PC-3 (cell line): ENCODE measurements around the gene FCN3. TPM values are rescaled to one million over a fixed set of nuclear protein-coding genes. Genes with fewer than 3 reads are reported as not detected.

ENCODE experiments used
- ATAC-seq: fragments of 200-7000 bp; cut with Tn5 transposase; 2 replicates; pipeline ENCODE4 v1.9.1; 2020; ENCODE audit warnings: mild to moderate bottlenecking, moderate library complexity
- BruUV-seq: library from RNA; stranded (reverse); fragments of 400-500 nt; replicated peaks from 2 replicates; lab custom pipeline; 2021; lab: Mats Ljungman, UMichigan
- CTCF ChIA-PET: fragments of 300-600 bp; sonication (Branson Sonifier 250); formaldehyde crosslinking; loops from one replicate; lab custom pipeline; 2022; ENCODE audit warnings: antibody characterized with exemption; lab: Charles Lee
- POLR2A ChIA-PET: fragments of 300-600 bp; sonication (Branson Sonifier 250); formaldehyde crosslinking; loops from one replicate; lab custom pipeline; 2022; ENCODE audit warnings: antibody characterized with exemption; ENCODE audit not compliant: unreplicated experiment; lab: Charles Lee
- DNase-seq: peaks from one replicate; pipeline ENCODE4 v3.0.0-alpha.2; 2015
- H2AFZ ChIP-seq: fragments of 300-600 bp; sonication (generic); 2 replicates; pipeline ENCODE4 v1.6.0; 2016; ENCODE audit warnings: antibody characterized with exemption, low read length
- H3F3A ChIP-seq: fragments of 300-600 bp; sonication (generic); one replicate; pipeline ENCODE4 v1.6.0; 2017; ENCODE audit warnings: antibody characterized with exemption, low read length, control low read depth, mild to moderate bottlenecking; ENCODE audit not compliant: unreplicated experiment
- H3K27ac ChIP-seq: fragments of 300-600 bp; sonication (generic); 2 replicates; pipeline ENCODE4 v1.5.1; 2016; ENCODE audit warnings: mild to moderate bottlenecking, low read length
- H3K27me3 ChIP-seq: fragments of 300-600 bp; sonication (generic); 2 replicates; pipeline ENCODE4 v1.6.1; 2016; ENCODE audit warnings: low read length, mixed read lengths
- H3K36me3 ChIP-seq: fragments of 300-600 bp; sonication (generic); 2 replicates; pipeline ENCODE4 v1.6.1; 2016; ENCODE audit warnings: low read depth, mixed run types, low read length, mixed read lengths
- H3K4me1 ChIP-seq: fragments of 300-600 bp; sonication (generic); 2 replicates; pipeline ENCODE4 v1.5.1; 2016; ENCODE audit warnings: low read length; ENCODE audit not compliant: insufficient read depth
- H3K4me2 ChIP-seq: fragments of 300-600 bp; sonication (generic); 2 replicates; pipeline ENCODE4 v1.6.0; 2016; ENCODE audit warnings: low read length
- H3K4me3 ChIP-seq: fragments of 300-600 bp; sonication (generic); 2 replicates; pipeline ENCODE4 v1.5.1; 2016; ENCODE audit warnings: mild to moderate bottlenecking, low read length, mixed read lengths
- H3K79me2 ChIP-seq: fragments of 300-600 bp; sonication (generic); 2 replicates; pipeline ENCODE4 v1.6.1; 2017; ENCODE audit warnings: low read length, mixed read lengths
- H3K9ac ChIP-seq: fragments of 300-600 bp; sonication (generic); 2 replicates; pipeline ENCODE4 v1.6.0; 2016; ENCODE audit warnings: mild to moderate bottlenecking, low read length
- H3K9me2 ChIP-seq: fragments of 300-600 bp; sonication (generic); replicated peaks from 2 replicates; pipeline ENCODE4 v1.6.1; 2016; ENCODE audit warnings: mixed run types, low read length, mixed read lengths
- H3K9me3 ChIP-seq: fragments of 300-600 bp; sonication (generic); 2 replicates; pipeline ENCODE4 v1.6.1; 2016; ENCODE audit warnings: low read length, mixed read lengths
- H4K20me1 ChIP-seq: fragments of 300-600 bp; sonication (generic); 2 replicates; pipeline ENCODE4 v1.6.1; 2016; ENCODE audit warnings: low read length, mixed read lengths
- CTCF ChIP-seq: fragments of 300-600 bp; sonication (generic); conservative IDR thresholded peaks from 2 replicates; pipeline ENCODE4 v1.5.1; 2017; ENCODE audit warnings: antibody characterized with exemption, low read depth, mild to moderate bottlenecking, low read length
- EZH2 ChIP-seq: fragments of 300-600 bp; sonication (generic); IDR thresholded peaks from one replicate; pipeline ENCODE4 v1.6.1; 2017; ENCODE audit warnings: antibody characterized with exemption, mild to moderate bottlenecking, low read length; ENCODE audit not compliant: unreplicated experiment
- EZH2phosphoT487 ChIP-seq: fragments of 300-600 bp; sonication (generic); IDR thresholded peaks from 2 replicates; pipeline ENCODE4 v1.6.1; 2018; ENCODE audit warnings: mild to moderate bottlenecking, antibody characterized with exemption, low read length, borderline replicate concordance
- intact Hi-C: fragments of 100-400 bp; cut with micrococcal nuclease; formaldehyde crosslinking; loops from 2 replicates; pipeline ENCODE4 v1.9.0; 2023
- total RNA-seq: library from RNA; depleted of rRNA; stranded (reverse); fragments of >200 nt; gene quantifications from 2 replicates; pipeline ENCODE4 v1.2.3, GENCODE V29; 2014

The FCN3 gene
- total RNA-seq, 1 experiment from 2014 or later, result not detected

GRCh38 chr1:27338751-27339150 lies 35.9 kb downstream of the FCN3 start:
- ChIA-PET CTCF (no interaction called here), POLR2A (interaction anchor here (0.7 kb wide), 1 partner anchor 40 kb away, joined by 3 read pairs; no protein-coding TSS in a partner anchor)
- H3K4me1 ChIP-seq, result peaks cover 35% of the 10 kb centered on the region
- ATAC-seq (no peak), DNase-seq (no peak)
- peaks cover 19% of the 10 kb centered on the region for H3K79me2 ChIP-seq
- no peaks in the 10 kb centered on the region for H3K27me3 ChIP-seq
- no peaks in the 10 kb centered on the region for H3K9me3 ChIP-seq
- no peaks in the 10 kb centered on the region for H3F3A ChIP-seq
- intact Hi-C loops, result no loop called here
- TF ChIP-seq CTCF, result no peak
- TF ChIP-seq EZH2, result no peak
- TF ChIP-seq EZH2phosphoT487, result no peak
- no peaks in the 10 kb centered on the region for H4K20me1 ChIP-seq
- H3K4me3 ChIP-seq, result no peak overlapping the region
- H2AFZ ChIP-seq, result no peak overlapping the region
- H3K27ac ChIP-seq, result no peak overlapping the region
- no peaks in the 10 kb centered on the region for H3K9me2 ChIP-seq
- no TSS peak for BruUV-seq
- H3K36me3 ChIP-seq, result peaks cover 16% of the 10 kb centered on the region; the same call in 1 of the 2 replicates
- no peak overlapping the region for H3K9ac ChIP-seq
- no peak overlapping the region for H3K4me2 ChIP-seq

GRCh38 chr1:27336756-27337155 lies 37.9 kb downstream of the FCN3 start:
- peaks cover 33% of the 10 kb centered on the region; the same call in 1 of the 2 replicates for H3K36me3 ChIP-seq

More at GRCh38 chr1:27336756-27337155, 37.9 kb downstream of the FCN3 start:
- ChIA-PET CTCF (no interaction called here), POLR2A (no interaction called here)
- no peak overlapping the region for H3K4me3 ChIP-seq
- intact Hi-C loops, result no loop called here
- H3K27me3 ChIP-seq, result no peaks in the 10 kb centered on the region
- DNase-seq (no peak), ATAC-seq (no peak)
- no peaks in the 10 kb centered on the region for H4K20me1 ChIP-seq
- no peaks in the 10 kb centered on the region for H3F3A ChIP-seq
- no peak overlapping the region for H3K9ac ChIP-seq
- no peak overlapping the region for H2AFZ ChIP-seq
- TF ChIP-seq CTCF (no peak), EZH2phosphoT487 (no peak), EZH2 (no peak)
- H3K4me1 ChIP-seq, result peaks cover 16% of the 10 kb centered on the region
- no peak overlapping the region for H3K27ac ChIP-seq
- no peaks in the 10 kb centered on the region for H3K79me2 ChIP-seq
- no peaks in the 10 kb centered on the region for H3K9me2 ChIP-seq
- H3K4me2 ChIP-seq, result no peak overlapping the region
- H3K9me3 ChIP-seq, result no peaks in the 10 kb centered on the region
- no TSS peak for BruUV-seq
